IMR-90 (cell line): ENCODE measurements around the gene SSBP2. TPM values are rescaled to one million over a fixed set of nuclear protein-coding genes. Genes with fewer than 3 reads are reported as not detected.

Experiments used
- ATAC-seq: fragments of 200-7000 bp; cut with Tn5 transposase; 2 replicates; pipeline ENCODE4 v1.9.1; 2020; ENCODE audit warnings: low read depth, mild to moderate bottlenecking, moderate library complexity
- BruUV-seq: library from RNA; stranded (reverse); fragments of 400-500 nt; replicated peaks from 2 replicates; lab custom pipeline; 2021; lab: Mats Ljungman, UMichigan
- CTCF ChIA-PET: fragments of 300-600 bp; formaldehyde crosslinking; extraction: SDS; loops from one replicate; lab custom pipeline; 2021; ENCODE audit warnings: antibody characterized with exemption; lab: Yijun Ruan, JAX
- POLR2A ChIA-PET: fragments of 300-600 bp; sonication (Branson Sonifier 250); formaldehyde crosslinking; loops from one replicate; lab custom pipeline; 2022; ENCODE audit warnings: antibody characterized with exemption; ENCODE audit not compliant: unreplicated experiment; lab: Charles Lee
- DNase-seq: peaks from one replicate; pipeline ENCODE4 v3.0.0; 2013
- H2AFZ ChIP-seq: replicated peaks from 2 replicates; pipeline ENCODE3; 2013; ENCODE audit warnings: low read length, mild to moderate bottlenecking; ENCODE audit not compliant: poor library complexity
- H2AK5ac ChIP-seq: 2 replicates; pipeline ENCODE4 v1.6.1; 2013; ENCODE audit warnings: low read depth, low read length, inconsistent platforms
- H2AK9ac ChIP-seq: replicated peaks from 2 replicates; pipeline ENCODE3; 2013; ENCODE audit warnings: mild to moderate bottlenecking, low read depth, low read length, moderate library complexity; ENCODE audit not compliant: poor library complexity
- H2BK120ac ChIP-seq: 2 replicates; pipeline ENCODE4 v1.6.1; 2013; ENCODE audit warnings: low read depth, low read length, inconsistent platforms
- H2BK15ac ChIP-seq: 3 replicates; pipeline ENCODE4 v1.6.1; 2013; ENCODE audit warnings: low read depth, low read length, inconsistent platforms
- H2BK20ac ChIP-seq: 2 replicates; pipeline ENCODE4 v1.6.1; 2013; ENCODE audit warnings: low read depth, mild to moderate bottlenecking, inconsistent platforms, low read length, moderate library complexity
- H2BK5ac ChIP-seq: 2 replicates; pipeline ENCODE4 v1.6.1; 2013; ENCODE audit warnings: mild to moderate bottlenecking, low read depth, low read length, inconsistent platforms; ENCODE audit not compliant: poor library complexity, severe bottlenecking
- H3K14ac ChIP-seq: replicated peaks from 2 replicates; pipeline ENCODE4 v1.6.1; 2013; ENCODE audit warnings: low read depth, low read length, inconsistent platforms
- H3K18ac ChIP-seq: 2 replicates; pipeline ENCODE4 v1.6.1; 2013; ENCODE audit warnings: low read depth, low read length, control low read depth
- H3K23ac ChIP-seq: 2 replicates; pipeline ENCODE4 v1.6.1; 2013; ENCODE audit warnings: low read depth, low read length, inconsistent platforms
- H3K27ac ChIP-seq: 2 replicates; pipeline ENCODE4 v1.5.1; 2013; ENCODE audit warnings: mild to moderate bottlenecking, control low read depth, low read length; ENCODE audit not compliant: insufficient read depth
- H3K27me3 ChIP-seq: 2 replicates; pipeline ENCODE4 v1.6.1; 2013; ENCODE audit warnings: low read length; ENCODE audit not compliant: control insufficient read depth, insufficient read depth
- H3K36me3 ChIP-seq: 2 replicates; pipeline ENCODE4 v1.6.1; 2013; ENCODE audit warnings: low read length, mixed read lengths; ENCODE audit not compliant: control insufficient read depth, insufficient read depth
- H3K4ac ChIP-seq: 2 replicates; pipeline ENCODE4 v1.6.1; 2013; ENCODE audit warnings: low read depth, low read length, inconsistent platforms
- H3K4me1 ChIP-seq: 2 replicates; pipeline ENCODE4 v1.6.1; 2013; ENCODE audit warnings: low read length, mixed read lengths; ENCODE audit not compliant: control insufficient read depth, insufficient read depth
- H3K4me2 ChIP-seq: 2 replicates; pipeline ENCODE4 v1.6.1; 2013; ENCODE audit warnings: low read depth, mild to moderate bottlenecking, control low read depth, low read length, moderate library complexity
- H3K4me3 ChIP-seq: 2 replicates; pipeline ENCODE4 v1.5.1; 2013; ENCODE audit warnings: low read depth, mild to moderate bottlenecking, control low read depth, low read length, moderate library complexity; ENCODE audit not compliant: insufficient read depth
- H3K56ac ChIP-seq: 2 replicates; pipeline ENCODE4 v1.6.1; 2013; ENCODE audit warnings: low read length, inconsistent platforms; ENCODE audit not compliant: insufficient read depth; ENCODE audit errors: extremely low read depth
- H3K79me1 ChIP-seq, 2 experiments: 2 replicates each; pipeline ENCODE4 v1.6.1; 2013; ENCODE audit warnings: low read length in 2 of 2, inconsistent platforms in 1 of 2, low read depth in 1 of 2
- H3K9ac ChIP-seq: 2 replicates; pipeline ENCODE4 v1.6.1; 2013; ENCODE audit warnings: low read depth, low read length, control low read depth
- H3K9me1 ChIP-seq: 2 replicates; pipeline ENCODE4 v1.6.1; 2013; ENCODE audit warnings: low read length, inconsistent platforms; ENCODE audit not compliant: insufficient read depth
- H3K9me3 ChIP-seq: 2 replicates; pipeline ENCODE4 v1.6.1; 2013; ENCODE audit warnings: low read length; ENCODE audit not compliant: control insufficient read depth, insufficient read depth
- H4K20me1 ChIP-seq: 2 replicates; pipeline ENCODE4 v1.6.1; 2013; ENCODE audit warnings: low read length, inconsistent platforms; ENCODE audit not compliant: insufficient read depth
- H4K5ac ChIP-seq: 2 replicates; pipeline ENCODE4 v1.6.1; 2013; ENCODE audit warnings: mild to moderate bottlenecking, low read depth, low read length, control low read depth
- H4K8ac ChIP-seq, 2 experiments: 2 replicates each; pipeline ENCODE4 v1.6.1; 2013; ENCODE audit warnings: low read depth in 2 of 2, low read length in 2 of 2, control low read depth in 1 of 2, inconsistent platforms in 1 of 2
- H4K91ac ChIP-seq: 2 replicates; pipeline ENCODE4 v1.6.1; 2013; ENCODE audit warnings: low read depth, low read length, inconsistent platforms; ENCODE audit not compliant: insufficient read depth
- MAFK ChIP-seq: IDR thresholded peaks from 2 replicates; pipeline ENCODE4 v1.6.1; 2012; ENCODE audit warnings: low read depth, low read length, improper control_type of control experiment
- RAD21 ChIP-seq: IDR thresholded peaks from 2 replicates; pipeline ENCODE4 v1.6.1; 2012; ENCODE audit warnings: low read length, improper control_type of control experiment
- SMC3 ChIP-seq: fragments of 150-350 bp; IDR thresholded peaks from 2 replicates; pipeline ENCODE4 v1.6.1; 2016; ENCODE audit warnings: low read depth, mild to moderate bottlenecking, antibody characterized with exemption, low read length, moderate library complexity
- WGBS, 2 experiments: methylation state at CpG; one replicate each; pipeline versions ENCODE4 v1.1.5 to v1.1.7; 2013; ENCODE audit warnings: missing lambda C conversion rate in 2 of 2; ENCODE audit not compliant: insufficient read length in 1 of 2; ENCODE audit errors: extremely low coverage in 2 of 2; 5-methylcytosine and 5-hydroxymethylcytosine counted together
- dilution Hi-C: fragments of 300-500 bp; cut with HindIII; formaldehyde crosslinking; loops from one replicate; pipeline ENCODE4 v1.14.3; 2018; ENCODE audit warnings: low sequenced_read_pairs; ENCODE audit not compliant: unreplicated experiment
- in situ Hi-C: fragments of 300-500 bp; cut with MboI; formaldehyde crosslinking; loops from 3 replicates; pipeline ENCODE4 v1.14.3; 2019; ENCODE audit warnings: low sequenced_read_pairs, inconsistent platforms, mixed read lengths
- intact Hi-C: fragments of 100-400 bp; cut with micrococcal nuclease; formaldehyde crosslinking; loops from 2 replicates; pipeline ENCODE4 v1.10.0; 2022
- polyA plus RNA-seq, 3 experiments: library from polyadenylated mRNA; depleted of rRNA; stranded (reverse); fragments of >200 nt; gene quantifications; 2 replicates each; pipeline ENCODE4 v1.2.3, GENCODE V29; 2012; ENCODE audit warnings: low replicate concordance in 1 of 3
- total RNA-seq: library from RNA; depleted of rRNA; stranded (reverse); fragments of >200 nt; gene quantifications from 2 replicates; pipeline ENCODE4 v1.2.3, GENCODE V29; 2012
- TF ChIP-seq, protein P1 (sequence below): conservative IDR thresholded peaks from 2 replicates; pipeline ENCODE4 v1.5.1; 2012; ENCODE audit warnings: mild to moderate bottlenecking, low read depth, low read length, improper control_type of control experiment

SSBP2 gene
- total and polyA plus RNA-seq, 2 of the 4 experiments (the other 2 are of a cell fraction) = 38.4 to 42.7 TPM

DNA sequence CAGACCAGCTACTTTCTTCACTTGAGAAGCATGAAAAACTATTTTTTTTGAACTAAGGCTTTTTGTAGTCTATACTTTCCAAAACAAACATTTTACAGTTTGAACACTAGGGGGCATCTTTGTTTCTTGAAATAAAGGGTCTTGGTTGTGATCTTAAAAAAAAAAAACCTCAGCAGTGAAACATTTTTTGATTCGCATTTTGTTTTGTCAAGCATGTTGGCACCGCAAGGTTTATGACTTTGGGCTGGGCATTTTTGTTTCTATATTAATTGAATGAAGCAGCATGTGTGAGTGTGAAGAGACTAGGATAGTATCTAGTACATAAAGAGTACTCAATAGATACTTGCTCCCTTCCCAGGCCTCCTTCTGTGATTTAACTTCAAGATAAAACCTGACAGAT, 325.3 kb downstream of the SSBP2 start:
- intact Hi-C loops (loop anchor here (1.0 to 5.0 kb wide), 5 partner anchors 81 to 800 kb away; partner anchors contain the start of gene SSBP2), dilution Hi-C loops (no loop called here), in situ Hi-C loops (loop anchor here (10.0 kb wide), 1 partner anchor 429 kb away; no protein-coding TSS in a partner anchor)
- H4K20me1 ChIP-seq = no peaks in the 10 kb centered on the region
- TF ChIP-seq SMC3 (peak; percentile 51), MAFK (no peak), RAD21 (peak; percentile 61)
- TF ChIP-seq, protein P1, sequence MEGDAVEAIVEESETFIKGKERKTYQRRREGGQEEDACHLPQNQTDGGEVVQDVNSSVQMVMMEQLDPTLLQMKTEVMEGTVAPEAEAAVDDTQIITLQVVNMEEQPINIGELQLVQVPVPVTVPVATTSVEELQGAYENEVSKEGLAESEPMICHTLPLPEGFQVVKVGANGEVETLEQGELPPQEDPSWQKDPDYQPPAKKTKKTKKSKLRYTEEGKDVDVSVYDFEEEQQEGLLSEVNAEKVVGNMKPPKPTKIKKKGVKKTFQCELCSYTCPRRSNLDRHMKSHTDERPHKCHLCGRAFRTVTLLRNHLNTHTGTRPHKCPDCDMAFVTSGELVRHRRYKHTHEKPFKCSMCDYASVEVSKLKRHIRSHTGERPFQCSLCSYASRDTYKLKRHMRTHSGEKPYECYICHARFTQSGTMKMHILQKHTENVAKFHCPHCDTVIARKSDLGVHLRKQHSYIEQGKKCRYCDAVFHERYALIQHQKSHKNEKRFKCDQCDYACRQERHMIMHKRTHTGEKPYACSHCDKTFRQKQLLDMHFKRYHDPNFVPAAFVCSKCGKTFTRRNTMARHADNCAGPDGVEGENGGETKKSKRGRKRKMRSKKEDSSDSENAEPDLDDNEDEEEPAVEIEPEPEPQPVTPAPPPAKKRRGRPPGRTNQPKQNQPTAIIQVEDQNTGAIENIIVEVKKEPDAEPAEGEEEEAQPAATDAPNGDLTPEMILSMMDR = peak; percentile 57
- H2AK9ac ChIP-seq = no peak overlapping the region
- no peaks in the 10 kb centered on the region for H3K9me3 ChIP-seq
- peak overlapping the region; percentile 75; the same call in 1 of the 2 replicates for H3K4ac ChIP-seq
- H3K27me3 ChIP-seq = no peaks in the 10 kb centered on the region
- H2AFZ ChIP-seq = no peak overlapping the region
- peaks cover 21% of the 10 kb centered on the region for H3K4me1 ChIP-seq
- ATAC-seq (no peak), DNase-seq (peak; percentile 65)
- H2AK5ac ChIP-seq = no peak overlapping the region
- H4K8ac ChIP-seq = peak overlapping the region in 1 of 2 experiments; percentile 36; a peak in 3 of 4 replicates
- peak overlapping the region; percentile 84 for H3K18ac ChIP-seq
- 0 out of 3 replicates have a peak overlapping the region, but pooled peaks have one; percentile 41 for H2BK15ac ChIP-seq
- no TSS peak for BruUV-seq
- no peak overlapping the region for H3K4me2 ChIP-seq
- H3K36me3 ChIP-seq = no peaks in the 10 kb centered on the region
- H4K91ac ChIP-seq = no peak overlapping the region; the same call in 1 of the 2 replicates
- no peak overlapping the region for H3K9ac ChIP-seq
- H2BK20ac ChIP-seq = peak overlapping the region; percentile 72
- peak overlapping the region; percentile 45; the same call in 1 of the 2 replicates for H3K23ac ChIP-seq
- H3K4me3 ChIP-seq = no peak overlapping the region
- peak overlapping the region; percentile 42; the same call in 1 of the 2 replicates for H3K27ac ChIP-seq
- H2BK120ac ChIP-seq = peak overlapping the region; percentile 56
- POLR2A ChIA-PET = no interaction called here
- H2BK5ac ChIP-seq = peak overlapping the region; percentile 60
- peaks cover 0 to 11% of the 10 kb centered on the region in 2 experiments; a peak in 1 of 4 replicates for H3K79me1 ChIP-seq
- H3K14ac ChIP-seq = no peak overlapping the region; the same call in 1 of the 2 replicates
- H4K5ac ChIP-seq = peak overlapping the region; percentile 77; the same call in 1 of the 2 replicates
- no peak overlapping the region; the same call in 1 of the 2 replicates for H3K56ac ChIP-seq
- H3K9me1 ChIP-seq = peaks cover 12% of the 10 kb centered on the region
- no CpG with 5 or more reads among the region's 2 CpGs for WGBS, 2 experiments
- CTCF ChIA-PET = interaction anchor here (0.7 to 2.1 kb wide), 3 partner anchors 336 to 800 kb away, joined by 3 to 7 read pairs (median 7); no protein-coding TSS in a partner anchor
